ENCODE results near the gene WWOX.

- no peak for TF ChIP-seq CTCF (IDR thresholded peaks at IDR 0.05; ENCODE audit: low read depth, low read length)
- TF ChIP-seq POLR2A (IDR thresholded peaks at IDR 0.05; ENCODE audit: extremely low read depth, insufficient read length): no peak
- no peak for TF ChIP-seq MAX (IDR thresholded peaks at IDR 0.05; ENCODE audit: low read depth, low read length)
These were observed 689.2 kb downstream of the WWOX start for GRCh38 chr16:78788696-78789095.

All from NB4 (cell line).